K562 (cell line): ENCODE measurements around the gene PHETA1. TPM values are rescaled to one million over a fixed set of nuclear protein-coding genes. Genes with fewer than 3 reads are reported as not detected.

Experiments used
- ATAC-seq: fragments of 200-7000 bp; cut with Tn5 transposase; 3 replicates; pipeline ENCODE4 v1.9.1; 2020; ENCODE audit warnings: moderate library complexity
- BruUV-seq: library from RNA; stranded (reverse); fragments of 400-500 nt; replicated peaks from 2 replicates; lab custom pipeline; 2021; lab: Mats Ljungman, UMichigan
- CTCF ChIA-PET: fragments of 300-600 bp; formaldehyde crosslinking; extraction: SDS; loops from one replicate; lab custom pipeline; 2021; ENCODE audit warnings: low intra/inter-chr PET ratio; lab: Yijun Ruan, JAX
- POLR2A ChIA-PET: fragments of 300-600, 350-650 bp; sonication (Branson Sonifier 250); formaldehyde crosslinking; extraction: SDS; loops from one replicate; lab custom pipeline; 2021; ENCODE audit warnings: antibody characterized with exemption, inconsistent platforms; lab: Yijun Ruan, JAX
- DNase-seq, 4 experiments: peaks; one replicate each; pipeline versions ENCODE4 v3.0.0 to v3.0.0-alpha.2; 2011 to 2018; ENCODE audit warnings: low spot score in 3 of 4, mixed read lengths in 3 of 4; ENCODE audit errors: extremely low read depth in 1 of 4
- FAIRE-seq: peaks from 2 replicates; lab custom pipeline; 2011; peaks lifted over from hg19 to GRCh38; lab: Jason Lieb, UNC
- H2AFZ ChIP-seq: 2 replicates; pipeline ENCODE4 v1.6.0; 2011; ENCODE audit warnings: low read depth, low read length, control low read depth, inconsistent platforms
- H3K27ac ChIP-seq: fragments of 200-600 bp; 3 replicates; pipeline ENCODE4 v1.8.0; 2011; ENCODE audit warnings: low read depth, mild to moderate bottlenecking, control low read depth, inconsistent platforms, low read length, moderate library complexity, mixed read lengths; ENCODE audit errors: extremely low read depth
- H3K27me3 ChIP-seq, 2 experiments: fragments of 300-600 bp in 1 of 2; 2 replicates in 1 of 2; 3 replicates in 1 of 2; pipeline versions ENCODE4 v1.6.0 to v1.8.0; 2011; ENCODE audit warnings: inconsistent platforms in 2 of 2, low read length in 2 of 2, mild to moderate bottlenecking in 1 of 2, mixed read lengths in 1 of 2, moderate library complexity in 1 of 2; ENCODE audit not compliant: control insufficient read depth in 2 of 2, insufficient read depth in 2 of 2
- H3K36me3 ChIP-seq: fragments of 300-600 bp; 3 replicates; pipeline ENCODE4 v1.8.0; 2011; ENCODE audit warnings: mild to moderate bottlenecking, low read length, inconsistent platforms; ENCODE audit not compliant: control insufficient read depth, insufficient read depth
- H3K4me1 ChIP-seq, 2 experiments: fragments of 200-600 bp in 1 of 2; replicated peaks in 1 of 2; 2 replicates in 1 of 2; 3 replicates in 1 of 2; pipeline versions ENCODE4 v1.5.1 to v1.8.0; 2011; ENCODE audit warnings: inconsistent platforms in 2 of 2, low read length in 2 of 2, mild to moderate bottlenecking in 1 of 2, mixed read lengths in 1 of 2, moderate library complexity in 1 of 2; ENCODE audit not compliant: control insufficient read depth in 2 of 2, insufficient read depth in 2 of 2
- H3K4me2 ChIP-seq: 2 replicates; pipeline ENCODE4 v1.6.1; 2011; ENCODE audit warnings: low read length, control low read depth, inconsistent platforms, mixed read lengths; ENCODE audit not compliant: insufficient read depth
- H3K4me3 ChIP-seq: fragments of 200-600 bp; sonication (generic), shearing (Covaris generic); 2 replicates; pipeline ENCODE4 v1.5.1; 2016; ENCODE audit warnings: control low read depth, inconsistent platforms
- H3K79me2 ChIP-seq: fragments of 200-600 bp; 3 replicates; pipeline ENCODE4 v1.8.0; 2011; ENCODE audit warnings: low read length, inconsistent platforms; ENCODE audit not compliant: control insufficient read depth, insufficient read depth
- H3K9ac ChIP-seq, 2 experiments: 2 replicates each; pipeline versions ENCODE4 v1.6.0 to v1.6.1; 2011; ENCODE audit warnings: low read depth in 2 of 2, low read length in 2 of 2, control low read depth in 1 of 2, inconsistent platforms in 1 of 2, mild to moderate bottlenecking in 1 of 2, mixed read lengths in 1 of 2; ENCODE audit not compliant: insufficient read depth in 1 of 2
- H3K9me1 ChIP-seq: one replicate; pipeline ENCODE4 v1.6.0; 2011; ENCODE audit warnings: inconsistent platforms, mild to moderate bottlenecking, low read length, moderate library complexity; ENCODE audit not compliant: control insufficient read depth, insufficient read depth
- H3K9me3 ChIP-seq: replicated peaks from 2 replicates; pipeline ENCODE4 v1.5.1; 2011; ENCODE audit warnings: low read depth, low read length, inconsistent platforms; ENCODE audit not compliant: control insufficient read depth, insufficient read depth
- H4K20me1 ChIP-seq: replicated peaks from 2 replicates; pipeline ENCODE4 v1.6.1; 2011; ENCODE audit warnings: low read length, inconsistent platforms, mixed read lengths; ENCODE audit not compliant: control insufficient read depth, insufficient read depth
- CEBPG ChIP-seq, 3 experiments: fragments of 200-800 bp in 1 of 3; sonication (Bioruptor generic) in 1 of 3; sonication (generic) in 1 of 3; formaldehyde crosslinking in 1 of 3; IDR thresholded peaks in 2 of 3; conservative IDR thresholded peaks in 1 of 3; 2 replicates each; pipeline versions ENCODE4 v1.6.1 to v1.8.0; 2016 to 2022; ENCODE audit warnings: missing compliant biosample characterization in 2 of 3, missing genetic modification characterization in 2 of 3, mild to moderate bottlenecking in 1 of 3, missing genetic modification reagents in 1 of 3
- FOXJ2 ChIP-seq: fragments of 200-800 bp; sonication (Bioruptor generic); IDR thresholded peaks from 2 replicates; pipeline ENCODE4 v1.6.1; 2016; ENCODE audit warnings: missing genetic modification characterization, missing compliant biosample characterization
- HNRNPLL ChIP-seq: fragments of 200-400 bp; formaldehyde crosslinking; IDR thresholded peaks from 2 replicates; pipeline ENCODE4 v1.6.1; 2017; ENCODE audit warnings: low read length, low read depth, mild to moderate bottlenecking; ENCODE audit not compliant: poor library complexity, severe bottlenecking
- POLR2A ChIP-seq: fragments of 450-650 bp; conservative IDR thresholded peaks from 2 replicates; pipeline ENCODE4 v1.6.1; 2016
- SREBF1 ChIP-seq: fragments of 150-350 bp; IDR thresholded peaks from 2 replicates; pipeline ENCODE4 v1.6.1; 2014; ENCODE audit warnings: antibody characterized with exemption, low read depth, low read length, borderline replicate concordance
- TCFL5 ChIP-seq: fragments of 250-450 bp; sonication (Bioruptor Pico); conservative IDR thresholded peaks from 2 replicates; pipeline ENCODE4 v1.6.1; 2021; ENCODE audit warnings: mild to moderate bottlenecking, moderate library complexity, matching md5 sums
- THAP7 ChIP-seq: fragments of 250-450 bp; sonication (Bioruptor Pico); IDR thresholded peaks from 2 replicates; pipeline ENCODE4 v1.5.0; 2021
- YY1 ChIP-seq, 3 experiments: IDR thresholded peaks; 2 replicates each; pipeline ENCODE4 v1.6.1; 2011; ENCODE audit warnings: low read length in 2 of 3, mild to moderate bottlenecking in 2 of 3, moderate library complexity in 2 of 3, borderline replicate concordance in 1 of 3, control low read depth in 1 of 3, low read depth in 1 of 3; ENCODE audit not compliant: insufficient read depth in 3 of 3, insufficient replicate concordance in 2 of 3, control insufficient read depth in 1 of 3, insufficient read length in 1 of 3; ENCODE audit errors: extremely low read depth in 1 of 3
- ZNF23 ChIP-seq: fragments of 250-450 bp; sonication (Bioruptor Pico); IDR thresholded peaks from 2 replicates; pipeline ENCODE4 v1.4.0; 2020; ENCODE audit warnings: mild to moderate bottlenecking
- WGBS: fragments of 100-300 bp; shearing (Covaris generic); methylation state at CpG from one replicate; pipeline ENCODE4 v1.1.6; 2016; ENCODE audit warnings: low coverage, mixed read lengths; ENCODE audit not compliant: insufficient coverage; ENCODE audit errors: missing lambda C conversion rate; 5-methylcytosine and 5-hydroxymethylcytosine counted together
- in situ Hi-C: fragments of 300-500 bp; cut with MboI; formaldehyde crosslinking; loops from 4 replicates; pipeline ENCODE4 v1.15.0; 2018; ENCODE audit warnings: inconsistent platforms, mixed read lengths
- intact Hi-C: fragments of 100-400 bp; cut with micrococcal nuclease; formaldehyde crosslinking; loops from 2 replicates; pipeline ENCODE4 v1.14.2; 2022
- polyA plus RNA-seq, 8 experiments: library from polyadenylated mRNA; depleted of rRNA in 4 of 8; stranded (reverse) in 5 of 8; unstranded in 3 of 8; fragments of >200 nt; fragmentation: Nextera tagmentation in 2 of 8; fragmentation: Illumina TruSeq in 1 of 8; extraction: Ambion mirVana in 2 of 8; extraction: Trizol in 1 of 8; gene quantifications; 2 replicates each; pipeline versions ENCODE4 v1.2.1 to v1.2.3, GENCODE V29; 2011 to 2014; ENCODE audit warnings: inconsistent platforms in 1 of 8, missing spikeins in 1 of 8
- total RNA-seq, 7 experiments: library from RNA; depleted of rRNA in 6 of 7; stranded (reverse); fragments of >200 nt in 6 of 7; fragmentation: Illumina TruSeq in 2 of 7; extraction: Trizol in 2 of 7; gene quantifications; 2 replicates each; pipeline versions ENCODE4 v1.2.1 to v1.2.3, GENCODE V29; 2011 to 2021; ENCODE audit warnings: low replicate concordance in 1 of 7

Gene PHETA1
- total and polyA plus RNA-seq, 9 of the 15 experiments (the other 6 are each of a cell fraction or from before 2014, with no cell fraction given) = 0.03 to 12.4 (median 3.0) TPM

DNA sequence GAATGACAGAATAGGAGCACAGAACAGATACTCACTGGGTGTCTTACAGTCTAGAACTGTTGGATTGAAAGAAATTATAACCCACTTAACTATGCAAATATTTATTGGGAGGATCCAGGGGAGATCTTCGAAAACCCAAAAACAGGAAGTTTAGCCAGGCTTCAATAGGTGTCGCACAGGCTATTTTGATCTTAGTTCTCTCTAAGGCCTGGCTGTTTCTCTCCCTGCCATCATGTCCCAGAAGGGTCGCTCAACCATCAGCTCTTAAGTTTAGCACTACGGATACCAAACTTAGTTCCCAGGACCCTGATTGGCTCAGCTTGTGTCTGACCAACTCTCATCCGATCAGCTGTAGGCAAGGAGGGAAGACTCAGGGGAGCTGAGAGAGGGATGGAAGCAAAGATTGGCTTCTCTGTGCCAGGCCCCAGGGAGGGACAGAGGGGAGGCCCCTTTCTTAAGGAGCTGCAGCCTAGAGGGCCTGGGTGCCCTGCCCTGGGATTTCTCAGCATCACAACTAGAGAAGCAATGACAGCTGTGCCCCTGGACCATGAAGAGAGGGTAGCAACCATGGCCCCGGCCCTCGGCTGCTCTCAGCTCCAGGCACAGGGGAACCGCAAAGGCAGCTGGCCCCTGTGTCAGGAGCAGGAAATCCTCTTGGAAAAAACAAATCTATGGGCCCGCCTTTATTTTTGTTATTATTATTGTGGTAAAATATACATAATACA, 13.5 kb downstream of the PHETA1 start:
- H3K9me1 ChIP-seq = no peaks in the 10 kb centered on the region
- POLR2A ChIA-PET = interaction anchor here (0.6 to 1.0 kb wide), 2 partner anchors 13 to 122 kb away, joined by 3 read pairs; no protein-coding TSS in a partner anchor
- H3K4me3 ChIP-seq = no peak overlapping the region
- no peak for DNase-seq
- H3K79me2 ChIP-seq = no peaks in the 10 kb centered on the region
- H2AFZ ChIP-seq = no peak overlapping the region
- CTCF ChIA-PET = no interaction called here
- H4K20me1 ChIP-seq = peaks cover 8% of the 10 kb centered on the region
- no peak overlapping the region for H3K27ac ChIP-seq
- H3K4me2 ChIP-seq = no peak overlapping the region
- no peak for ATAC-seq
- H3K9ac ChIP-seq = no peak overlapping the region
- H3K27me3 ChIP-seq = peaks cover 6 to 23% of the 10 kb centered on the region in 2 experiments; a peak in 3 of 5 replicates
- peaks cover 0 to 7% of the 10 kb centered on the region in 2 experiments; a peak in 1 of 5 replicates for H3K4me1 ChIP-seq
- in situ Hi-C loops = no loop called here
- intact Hi-C loops = no loop called here
- no peaks in the 10 kb centered on the region for H3K9me3 ChIP-seq
- no peaks in the 10 kb centered on the region for H3K36me3 ChIP-seq
- 12% methylated on average over 9 of the region's 9 CpGs for WGBS
- no peak for FAIRE-seq
- BruUV-seq = no TSS peak
- no peak for TF ChIP-seq THAP7 (CRISPR knock-in tag)
- no peak for TF ChIP-seq CEBPG (CRISPR knock-in tag; IDR thresholded peaks at IDR 0.05)
- TF ChIP-seq CEBPG (tag; conservative IDR thresholded peaks at IDR 0.05 in 1 of 2, IDR thresholded peaks at IDR 0.05 in 1 of 2) = no peak

DNA sequence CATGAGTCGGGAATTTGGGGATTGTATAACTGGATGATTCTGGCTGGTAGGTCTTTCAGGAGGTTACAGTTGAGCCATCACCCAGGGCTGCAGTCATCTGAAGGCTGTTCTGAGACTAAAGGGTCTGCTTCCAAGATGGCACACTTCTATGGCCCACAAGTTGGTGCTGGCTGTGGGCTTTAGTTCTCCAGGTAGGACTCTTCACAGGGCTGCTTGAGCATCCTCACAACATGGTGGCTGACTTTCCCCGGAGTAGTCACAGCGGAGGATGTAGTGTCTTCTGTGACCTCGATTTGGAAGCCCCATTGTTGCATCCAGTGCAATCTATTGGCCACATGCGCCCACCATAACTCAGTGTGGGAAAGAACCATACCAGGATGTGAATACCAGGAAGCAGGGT, 14.4 kb downstream of the PHETA1 start:
- TF ChIP-seq ZNF23 (CRISPR knock-in tag) (no peak), YY1 (IDR thresholded peaks at IDR 0.05; ENCODE audit: borderline replicate concordance in 1 of 3, control insufficient read depth in 1 of 3, extremely low read depth in 1 of 3, insufficient read depth in 3 of 3, insufficient read length in 1 of 3, insufficient replicate concordance in 2 of 3, low read depth in 1 of 3, low read length in 2 of 3) (peak in 1 of 3 experiments; percentile 45), SREBF1 (no peak), HNRNPLL (no peak), FOXJ2 (no peak), POLR2A (no peak), TCFL5 (CRISPR knock-in tag) (no peak)
- no peak overlapping the region for H3K4me2 ChIP-seq
- H4K20me1 ChIP-seq = peaks cover 3% of the 10 kb centered on the region; the same call in 1 of the 2 replicates
- H3K4me3 ChIP-seq = no peak overlapping the region
- WGBS = 15% methylated on average over 5 of the region's 5 CpGs
- no peaks in the 10 kb centered on the region for H3K9me3 ChIP-seq
- no peak for FAIRE-seq
- H3K27me3 ChIP-seq = peaks cover 7 to 23% of the 10 kb centered on the region in 2 experiments; a peak in 4 of 5 replicates
- no TSS peak for BruUV-seq
- no peak for ATAC-seq
- no peak overlapping the region for H3K27ac ChIP-seq
- ChIA-PET CTCF (no interaction called here), POLR2A (interaction anchor here (1.0 kb wide), 1 partner anchor 23 kb away, joined by 3 read pairs; no protein-coding TSS in a partner anchor)
- intact Hi-C loops (no loop called here), in situ Hi-C loops (no loop called here)
- H3K9ac ChIP-seq = no peak overlapping the region
- H3K9me1 ChIP-seq = no peaks in the 10 kb centered on the region
- no peaks in the 10 kb centered on the region for H3K36me3 ChIP-seq
- no peaks in the 10 kb centered on the region for H3K79me2 ChIP-seq
- DNase-seq = no peak
- H3K4me1 ChIP-seq = no peaks in the 10 kb centered on the region
- H2AFZ ChIP-seq = no peak overlapping the region
